GM21619 (cell line): ENCODE results near the gene RBM11.
"Not testable (repeated sequence)": the region's sequence is repeated elsewhere in the genome, so short reads cannot be mapped to it uniquely, and the experiment has no call there.

Experiments used
- ATAC-seq: cut with Tn5 transposase; IDR thresholded peaks from one replicate; pipeline ENCODE4 v1.9.1; 2021; ENCODE audit not compliant: unreplicated experiment

RBM11 gene, protein sequence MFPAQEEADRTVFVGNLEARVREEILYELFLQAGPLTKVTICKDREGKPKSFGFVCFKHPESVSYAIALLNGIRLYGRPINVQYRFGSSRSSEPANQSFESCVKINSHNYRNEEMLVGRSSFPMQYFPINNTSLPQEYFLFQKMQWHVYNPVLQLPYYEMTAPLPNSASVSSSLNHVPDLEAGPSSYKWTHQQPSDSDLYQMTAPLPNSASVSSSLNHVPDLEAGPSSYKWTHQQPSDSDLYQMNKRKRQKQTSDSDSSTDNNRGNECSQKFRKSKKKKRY

GRCh38 chr21:14215971-14216641 lies at the start of gene RBM11:
RBM11 (plus strand) TSS chr21:14216157; CDS start chr21:14216187, 30 bp downstream.
- ATAC-seq = peak; percentile 93

DNA sequence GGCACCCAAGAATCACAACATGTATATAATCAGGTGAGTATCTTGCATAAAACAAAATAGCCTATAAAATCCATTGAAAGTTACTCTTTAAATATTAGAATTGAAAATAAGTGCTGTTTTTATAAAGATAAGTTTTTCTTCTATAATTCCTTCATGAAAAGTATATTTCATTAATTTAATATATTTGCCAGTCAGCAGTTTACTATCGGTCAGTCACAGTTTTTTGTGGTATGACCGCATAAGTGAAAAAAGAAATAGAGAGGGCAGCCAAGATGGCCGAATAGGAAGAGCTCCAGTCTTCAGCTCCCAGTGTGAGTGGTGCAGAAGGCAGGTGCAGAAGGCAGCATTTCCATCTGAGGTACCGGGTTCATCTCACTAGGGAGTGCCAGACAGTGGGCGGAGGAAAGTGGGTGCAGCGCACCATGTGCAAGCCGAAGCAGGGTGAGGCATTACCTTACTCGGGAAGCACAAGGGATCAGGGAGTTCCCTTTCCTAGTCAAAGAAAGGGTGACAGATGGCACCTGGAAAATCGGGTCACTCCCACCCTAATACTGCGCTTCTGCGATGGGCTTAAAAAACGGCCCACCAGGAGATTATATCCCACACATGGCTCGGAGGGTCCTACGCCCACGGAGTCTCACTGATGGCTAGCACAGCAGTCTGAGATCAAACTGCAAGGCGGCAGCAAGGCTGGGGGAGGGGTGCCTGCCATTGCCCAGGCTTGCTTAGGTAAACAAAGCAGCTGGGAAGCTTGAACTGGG lies 49.3 kb upstream of the RBM11 start:
- ATAC-seq = not testable (repeated sequence)

GRCh38 chr21:14206222-14206621 lies 9.7 kb upstream of the RBM11 start:
- ATAC-seq = no peak

DNA sequence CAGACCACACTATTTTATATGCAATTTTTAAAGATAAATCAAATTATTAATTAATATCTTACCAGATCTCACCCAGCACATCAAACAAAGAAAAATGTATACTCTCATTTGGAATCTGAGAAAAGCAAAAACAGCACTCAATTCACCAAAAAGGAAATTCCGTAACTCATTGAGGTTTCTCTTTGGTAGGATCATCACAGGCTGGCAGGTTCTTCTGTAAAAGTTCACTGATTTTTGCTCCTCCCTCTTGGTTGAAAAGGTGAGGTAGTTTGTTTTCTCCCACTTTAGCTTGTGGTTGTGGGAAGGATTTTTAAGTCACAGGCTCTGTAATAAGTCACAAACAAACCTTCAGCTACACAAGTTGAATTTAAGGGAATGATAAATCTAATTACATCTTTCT lies 5.2 kb upstream of the RBM11 start, which contains the start of gene LIPI:
Gene LIPI (minus strand): TSS at position 218 of the 400 bp plus-strand sequence. CDS start 110 bp downstream, at position 108.
- ATAC-seq = no peak

- no peak for ATAC-seq
Measured at GRCh38 chr21:14213164-14213563, 2.8 kb upstream of the RBM11 start.

DNA sequence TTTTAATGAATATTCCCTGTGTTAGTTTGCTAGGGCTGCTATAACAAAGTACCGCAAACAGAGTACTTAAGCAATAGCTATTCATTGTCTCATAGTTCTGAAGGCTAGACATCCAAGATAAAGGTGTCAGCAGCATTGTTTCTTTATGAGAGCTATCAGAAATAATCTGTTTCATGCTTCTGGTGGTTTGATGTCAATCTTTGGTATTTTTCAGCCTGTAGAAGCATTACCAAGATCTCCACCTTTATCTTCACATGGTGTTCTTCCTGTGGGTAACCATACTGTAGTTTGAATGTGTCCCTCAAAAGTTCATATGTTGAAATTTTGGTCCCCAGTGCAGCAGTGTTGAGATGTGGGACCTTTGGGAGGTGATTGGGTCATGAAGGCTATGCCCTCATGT lies 7.4 kb downstream of the RBM11 start:
- ATAC-seq = no peak

DNA sequence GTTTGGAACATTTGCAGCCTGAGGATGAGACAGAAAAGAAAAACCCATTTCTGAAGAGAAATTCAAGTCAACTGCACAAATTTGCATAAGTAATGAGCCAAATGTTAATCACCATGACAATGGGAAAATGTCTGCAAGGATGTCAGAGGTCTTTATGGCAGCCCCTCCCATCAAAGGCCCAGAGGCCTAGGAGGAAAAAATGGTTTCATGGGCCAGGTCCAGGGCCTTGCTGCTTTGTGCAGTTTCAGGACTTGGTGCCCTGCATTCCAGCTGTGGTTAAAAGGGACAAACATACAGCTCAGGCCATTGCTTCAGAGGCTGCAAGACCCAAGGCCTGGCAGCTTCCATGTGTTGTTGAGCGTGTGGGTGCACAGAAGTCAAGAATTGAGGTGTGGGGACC lies 13.4 kb downstream of the RBM11 start:
- no peak for ATAC-seq

GRCh38 chr21:14235101-14235500 lies 19.1 kb downstream of the RBM11 start:
- no peak for ATAC-seq

DNA sequence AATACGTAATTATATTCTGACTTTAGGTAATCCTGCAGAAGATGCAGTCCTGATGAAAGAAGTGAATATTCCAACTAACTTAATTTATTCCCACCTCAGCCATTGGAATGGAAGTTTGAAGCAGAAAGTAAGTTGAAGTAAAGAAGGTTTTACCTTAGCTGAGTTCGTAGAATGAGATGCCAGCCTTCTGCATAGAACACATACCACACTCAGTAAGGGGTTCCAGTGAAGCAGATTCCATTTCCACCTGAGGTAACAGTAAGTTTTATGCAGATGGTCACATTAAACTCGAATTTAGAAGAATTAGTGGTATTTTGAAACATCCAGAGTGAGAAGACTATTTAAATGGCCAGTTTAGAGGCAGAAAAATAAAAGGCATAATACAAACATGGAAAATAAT lies 20.2 kb downstream of the RBM11 start:
- ATAC-seq = no peak

- ATAC-seq = no peak
Measured at GRCh38 chr21:14239281-14239680, 23.3 kb downstream of the RBM11 start.

DNA sequence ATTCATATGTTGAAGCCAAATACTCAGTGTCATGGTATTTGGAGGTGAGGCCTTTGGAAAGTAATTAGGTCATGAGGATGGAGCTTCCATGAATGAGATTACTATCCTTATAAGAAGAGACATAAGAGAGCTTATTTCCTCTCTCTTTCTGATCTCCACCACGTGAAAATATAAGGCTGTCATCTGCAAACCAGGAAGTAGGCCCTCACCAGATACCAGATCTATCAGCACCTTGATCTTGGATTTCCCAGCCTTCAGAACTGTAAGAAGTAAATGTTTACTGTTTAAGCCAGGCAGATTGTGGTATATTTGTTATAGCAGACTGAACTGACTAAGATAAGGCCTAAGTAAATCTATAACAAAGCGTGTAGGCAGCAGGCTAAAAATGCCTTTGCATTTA lies 25.3 kb downstream of the RBM11 start:
- no peak for ATAC-seq

DNA sequence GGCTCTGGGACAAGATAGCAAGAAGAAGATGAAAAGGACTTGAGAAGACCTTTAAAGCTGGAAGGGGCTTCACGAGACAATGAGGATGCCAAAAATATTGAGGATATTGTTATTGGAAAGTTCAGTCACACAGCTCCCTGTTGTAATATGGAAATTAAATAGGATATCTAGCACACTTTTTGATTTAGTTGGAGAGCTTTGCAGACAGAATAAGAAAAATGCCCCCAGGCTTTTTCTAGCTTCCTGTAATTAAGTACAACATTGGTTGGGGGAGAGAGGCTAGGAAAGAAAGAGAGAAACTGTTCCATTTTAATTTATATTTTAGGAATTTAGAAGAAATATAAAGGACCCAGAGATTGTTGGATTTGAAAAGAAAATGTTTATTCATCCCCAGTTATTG lies 27.5 kb downstream of the RBM11 start:
- no peak for ATAC-seq

DNA sequence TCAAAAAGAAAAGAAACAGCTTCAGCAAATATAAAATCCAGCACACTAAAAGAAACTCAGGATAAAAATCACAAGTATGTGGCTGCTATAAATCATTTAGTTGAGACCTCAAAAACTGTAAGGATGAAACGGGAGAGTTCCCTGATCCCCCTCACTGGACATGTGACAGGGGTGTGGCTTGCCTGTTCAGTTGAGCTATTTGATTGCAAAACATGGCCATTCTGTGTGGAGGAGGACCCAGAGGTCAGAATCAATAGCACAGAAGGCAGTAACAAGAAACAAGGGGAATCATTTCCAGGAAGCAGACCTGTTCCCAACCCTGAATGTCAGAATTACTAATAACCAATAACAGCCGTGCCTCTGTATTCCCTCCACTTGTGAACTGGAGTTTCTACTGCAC lies 27.9 kb downstream of the RBM11 start:
- ATAC-seq = no peak

GRCh38 chr21:14244911-14245310 lies 29.0 kb downstream of the RBM11 start:
- ATAC-seq = no peak

DNA sequence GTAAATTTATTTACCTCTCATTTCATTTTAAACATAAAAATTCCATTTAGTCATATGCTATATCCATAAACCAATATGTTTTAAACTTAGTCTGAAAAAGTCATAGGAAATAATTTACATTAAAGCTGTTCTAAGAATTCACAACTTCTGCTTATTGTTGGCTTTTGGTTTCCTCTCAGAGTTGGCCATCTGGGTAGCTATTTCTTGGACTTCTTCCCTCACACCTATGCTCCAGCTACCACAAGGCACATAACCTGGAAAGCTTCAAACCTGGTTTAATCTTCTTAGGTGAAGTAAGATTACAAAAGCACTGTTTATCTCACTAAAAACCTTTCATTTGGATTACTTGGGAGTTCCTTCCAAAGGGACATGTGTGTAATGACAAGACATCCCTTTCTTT lies 29.8 kb downstream of the RBM11 start:
- no peak for ATAC-seq

DNA sequence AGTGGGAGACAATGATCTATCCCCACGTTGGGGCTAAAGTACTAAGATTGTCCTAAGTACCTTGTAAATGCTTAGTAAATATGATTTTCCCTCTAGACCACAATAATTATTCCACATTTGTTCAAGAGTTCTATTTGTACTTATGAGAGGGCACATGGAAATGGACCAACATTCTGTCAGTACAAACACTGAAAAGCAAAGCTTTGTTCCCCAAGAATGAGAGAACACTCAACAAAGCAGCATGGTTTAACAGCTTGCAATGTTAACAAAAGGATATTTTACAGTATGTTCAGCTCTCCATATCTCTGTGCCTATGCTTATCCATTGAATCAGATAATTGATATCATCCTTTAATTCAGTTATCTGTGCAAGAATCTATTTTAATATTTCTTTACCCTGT lies 35.4 kb downstream of the RBM11 start:
- no peak for ATAC-seq

GRCh38 chr21:14259747-14260146 lies 43.8 kb downstream of the RBM11 start:
- ATAC-seq = peak; percentile 78

GRCh38 chr21:14260174-14260764 lies 44.3 kb downstream of the RBM11 start:
- ATAC-seq = no peak

DNA sequence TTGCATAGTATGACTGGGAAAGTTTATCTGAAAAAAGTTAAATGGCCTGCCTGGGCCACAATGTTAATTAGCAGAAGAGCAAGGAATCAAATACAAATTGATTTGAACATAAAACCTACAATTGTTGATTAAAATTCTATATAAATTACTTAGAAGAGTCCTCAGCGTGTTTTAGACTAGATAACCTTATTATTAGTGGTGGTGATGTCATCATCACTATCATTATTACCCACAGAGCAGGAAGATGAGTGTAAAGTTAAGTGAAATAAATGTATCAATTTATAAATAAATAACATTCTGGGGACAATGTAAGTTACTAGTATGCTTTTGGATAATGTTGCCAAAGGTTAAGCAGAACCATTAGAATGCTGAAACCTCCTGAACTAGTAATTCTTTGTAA lies 46.1 kb downstream of the RBM11 start:
- ATAC-seq = no peak

GRCh38 chr21:14263879-14264278 lies 47.9 kb downstream of the RBM11 start:
- no peak for ATAC-seq

GRCh38 chr21:14265023-14265422 lies 49.1 kb downstream of the RBM11 start:
- no peak for ATAC-seq

GRCh38 chr21:14267076-14267475 lies 51.1 kb downstream of the RBM11 start:
- ATAC-seq = no peak
